IMR-90 (cell line): ENCODE measurements around the gene EHBP1. TPM values are rescaled to one million over a fixed set of nuclear protein-coding genes. Genes with fewer than 3 reads are reported as not detected.

Experiments
- ATAC-seq: fragments of 200-7000 bp; cut with Tn5 transposase; 2 replicates; pipeline ENCODE4 v1.9.1; 2020; ENCODE audit warnings: low read depth, mild to moderate bottlenecking, moderate library complexity
- BruUV-seq: library from RNA; stranded (reverse); fragments of 400-500 nt; replicated peaks from 2 replicates; lab custom pipeline; 2021; lab: Mats Ljungman, UMichigan
- CTCF ChIA-PET: fragments of 300-600 bp; formaldehyde crosslinking; extraction: SDS; loops from one replicate; lab custom pipeline; 2021; ENCODE audit warnings: antibody characterized with exemption; lab: Yijun Ruan, JAX
- POLR2A ChIA-PET: fragments of 300-600 bp; sonication (Branson Sonifier 250); formaldehyde crosslinking; loops from one replicate; lab custom pipeline; 2022; ENCODE audit warnings: antibody characterized with exemption; ENCODE audit not compliant: unreplicated experiment; lab: Charles Lee
- DNase-seq: peaks from one replicate; pipeline ENCODE4 v3.0.0; 2013
- H2AFZ ChIP-seq: replicated peaks from 2 replicates; pipeline ENCODE3; 2013; ENCODE audit warnings: low read length, mild to moderate bottlenecking; ENCODE audit not compliant: poor library complexity
- H2AK5ac ChIP-seq: 2 replicates; pipeline ENCODE4 v1.6.1; 2013; ENCODE audit warnings: low read depth, low read length, inconsistent platforms
- H2AK9ac ChIP-seq: replicated peaks from 2 replicates; pipeline ENCODE3; 2013; ENCODE audit warnings: mild to moderate bottlenecking, low read depth, low read length, moderate library complexity; ENCODE audit not compliant: poor library complexity
- H2BK120ac ChIP-seq: 2 replicates; pipeline ENCODE4 v1.6.1; 2013; ENCODE audit warnings: low read depth, low read length, inconsistent platforms
- H2BK15ac ChIP-seq: 3 replicates; pipeline ENCODE4 v1.6.1; 2013; ENCODE audit warnings: low read depth, low read length, inconsistent platforms
- H2BK20ac ChIP-seq: 2 replicates; pipeline ENCODE4 v1.6.1; 2013; ENCODE audit warnings: low read depth, mild to moderate bottlenecking, inconsistent platforms, low read length, moderate library complexity
- H2BK5ac ChIP-seq: 2 replicates; pipeline ENCODE4 v1.6.1; 2013; ENCODE audit warnings: mild to moderate bottlenecking, low read depth, low read length, inconsistent platforms; ENCODE audit not compliant: poor library complexity, severe bottlenecking
- H3K14ac ChIP-seq: replicated peaks from 2 replicates; pipeline ENCODE4 v1.6.1; 2013; ENCODE audit warnings: low read depth, low read length, inconsistent platforms
- H3K18ac ChIP-seq: 2 replicates; pipeline ENCODE4 v1.6.1; 2013; ENCODE audit warnings: low read depth, low read length, control low read depth
- H3K23ac ChIP-seq: 2 replicates; pipeline ENCODE4 v1.6.1; 2013; ENCODE audit warnings: low read depth, low read length, inconsistent platforms
- H3K27ac ChIP-seq: 2 replicates; pipeline ENCODE4 v1.5.1; 2013; ENCODE audit warnings: mild to moderate bottlenecking, control low read depth, low read length; ENCODE audit not compliant: insufficient read depth
- H3K27me3 ChIP-seq: 2 replicates; pipeline ENCODE4 v1.6.1; 2013; ENCODE audit warnings: low read length; ENCODE audit not compliant: control insufficient read depth, insufficient read depth
- H3K36me3 ChIP-seq: 2 replicates; pipeline ENCODE4 v1.6.1; 2013; ENCODE audit warnings: low read length, mixed read lengths; ENCODE audit not compliant: control insufficient read depth, insufficient read depth
- H3K4ac ChIP-seq: 2 replicates; pipeline ENCODE4 v1.6.1; 2013; ENCODE audit warnings: low read depth, low read length, inconsistent platforms
- H3K4me1 ChIP-seq: 2 replicates; pipeline ENCODE4 v1.6.1; 2013; ENCODE audit warnings: low read length, mixed read lengths; ENCODE audit not compliant: control insufficient read depth, insufficient read depth
- H3K4me2 ChIP-seq: 2 replicates; pipeline ENCODE4 v1.6.1; 2013; ENCODE audit warnings: low read depth, mild to moderate bottlenecking, control low read depth, low read length, moderate library complexity
- H3K4me3 ChIP-seq: 2 replicates; pipeline ENCODE4 v1.5.1; 2013; ENCODE audit warnings: low read depth, mild to moderate bottlenecking, control low read depth, low read length, moderate library complexity; ENCODE audit not compliant: insufficient read depth
- H3K56ac ChIP-seq: 2 replicates; pipeline ENCODE4 v1.6.1; 2013; ENCODE audit warnings: low read length, inconsistent platforms; ENCODE audit not compliant: insufficient read depth; ENCODE audit errors: extremely low read depth
- H3K79me1 ChIP-seq, 2 experiments: 2 replicates each; pipeline ENCODE4 v1.6.1; 2013; ENCODE audit warnings: low read length in 2 of 2, inconsistent platforms in 1 of 2, low read depth in 1 of 2
- H3K9ac ChIP-seq: 2 replicates; pipeline ENCODE4 v1.6.1; 2013; ENCODE audit warnings: low read depth, low read length, control low read depth
- H3K9me1 ChIP-seq: 2 replicates; pipeline ENCODE4 v1.6.1; 2013; ENCODE audit warnings: low read length, inconsistent platforms; ENCODE audit not compliant: insufficient read depth
- H3K9me3 ChIP-seq: 2 replicates; pipeline ENCODE4 v1.6.1; 2013; ENCODE audit warnings: low read length; ENCODE audit not compliant: control insufficient read depth, insufficient read depth
- H4K20me1 ChIP-seq: 2 replicates; pipeline ENCODE4 v1.6.1; 2013; ENCODE audit warnings: low read length, inconsistent platforms; ENCODE audit not compliant: insufficient read depth
- H4K5ac ChIP-seq: 2 replicates; pipeline ENCODE4 v1.6.1; 2013; ENCODE audit warnings: mild to moderate bottlenecking, low read depth, low read length, control low read depth
- H4K8ac ChIP-seq, 2 experiments: 2 replicates each; pipeline ENCODE4 v1.6.1; 2013; ENCODE audit warnings: low read depth in 2 of 2, low read length in 2 of 2, control low read depth in 1 of 2, inconsistent platforms in 1 of 2
- H4K91ac ChIP-seq: 2 replicates; pipeline ENCODE4 v1.6.1; 2013; ENCODE audit warnings: low read depth, low read length, inconsistent platforms; ENCODE audit not compliant: insufficient read depth
- CHD1 ChIP-seq: IDR thresholded peaks from 2 replicates; pipeline ENCODE4 v1.6.1; 2012; ENCODE audit warnings: low read depth, low read length, improper control_type of control experiment
- FOS ChIP-seq: fragments of 150-350 bp; IDR thresholded peaks from 2 replicates; pipeline ENCODE4 v1.6.1; 2016; ENCODE audit warnings: low read depth, low read length
- MAFK ChIP-seq: IDR thresholded peaks from 2 replicates; pipeline ENCODE4 v1.6.1; 2012; ENCODE audit warnings: low read depth, low read length, improper control_type of control experiment
- MAZ ChIP-seq: IDR thresholded peaks from 2 replicates; pipeline ENCODE4 v1.6.1; 2012; ENCODE audit warnings: low read depth, mild to moderate bottlenecking, low read length, improper control_type of control experiment, moderate library complexity, borderline replicate concordance
- NFE2L2 ChIP-seq: fragments of 150-350 bp; IDR thresholded peaks from 2 replicates; pipeline ENCODE4 v1.6.1; 2016; ENCODE audit warnings: low read depth, mild to moderate bottlenecking, low read length
- POLR2A ChIP-seq: IDR thresholded peaks from 2 replicates; pipeline ENCODE4 v1.6.1; 2012; ENCODE audit warnings: mild to moderate bottlenecking, low read depth, low read length
- RAD21 ChIP-seq: IDR thresholded peaks from 2 replicates; pipeline ENCODE4 v1.6.1; 2012; ENCODE audit warnings: low read length, improper control_type of control experiment
- RCOR1 ChIP-seq: IDR thresholded peaks from 2 replicates; pipeline ENCODE4 v1.6.1; 2012; ENCODE audit warnings: mild to moderate bottlenecking, low read length, improper control_type of control experiment; ENCODE audit not compliant: insufficient replicate concordance
- RFX5 ChIP-seq: IDR thresholded peaks from 2 replicates; pipeline ENCODE4 v1.8.0; 2012; ENCODE audit warnings: low read depth, mild to moderate bottlenecking, low read length, moderate library complexity
- SMC3 ChIP-seq: fragments of 150-350 bp; IDR thresholded peaks from 2 replicates; pipeline ENCODE4 v1.6.1; 2016; ENCODE audit warnings: low read depth, mild to moderate bottlenecking, antibody characterized with exemption, low read length, moderate library complexity
- WGBS, 2 experiments: methylation state at CpG; one replicate each; pipeline versions ENCODE4 v1.1.5 to v1.1.7; 2013; ENCODE audit warnings: missing lambda C conversion rate in 2 of 2; ENCODE audit not compliant: insufficient read length in 1 of 2; ENCODE audit errors: extremely low coverage in 2 of 2; 5-methylcytosine and 5-hydroxymethylcytosine counted together
- dilution Hi-C: fragments of 300-500 bp; cut with HindIII; formaldehyde crosslinking; loops from one replicate; pipeline ENCODE4 v1.14.3; 2018; ENCODE audit warnings: low sequenced_read_pairs; ENCODE audit not compliant: unreplicated experiment
- in situ Hi-C: fragments of 300-500 bp; cut with MboI; formaldehyde crosslinking; loops from 3 replicates; pipeline ENCODE4 v1.14.3; 2019; ENCODE audit warnings: low sequenced_read_pairs, inconsistent platforms, mixed read lengths
- intact Hi-C: fragments of 100-400 bp; cut with micrococcal nuclease; formaldehyde crosslinking; loops from 2 replicates; pipeline ENCODE4 v1.10.0; 2022
- polyA plus RNA-seq, 3 experiments: library from polyadenylated mRNA; depleted of rRNA; stranded (reverse); fragments of >200 nt; gene quantifications; 2 replicates each; pipeline ENCODE4 v1.2.3, GENCODE V29; 2012; ENCODE audit warnings: low replicate concordance in 1 of 3
- total RNA-seq: library from RNA; depleted of rRNA; stranded (reverse); fragments of >200 nt; gene quantifications from 2 replicates; pipeline ENCODE4 v1.2.3, GENCODE V29; 2012
- TF ChIP-seq, protein P1 (sequence below): fragments of 150-350 bp; IDR thresholded peaks from 2 replicates; pipeline ENCODE4 v1.6.1; 2016; ENCODE audit warnings: low read depth, mild to moderate bottlenecking, low read length, moderate library complexity, borderline replicate concordance
- TF ChIP-seq, protein P2 (sequence below): fragments of 150-350 bp; IDR thresholded peaks from 2 replicates; pipeline ENCODE4 v1.6.1; 2017; ENCODE audit warnings: mild to moderate bottlenecking, antibody characterized with exemption, low read length, low read depth
- TF ChIP-seq, protein P3 (sequence below): conservative IDR thresholded peaks from 2 replicates; pipeline ENCODE4 v1.5.1; 2012; ENCODE audit warnings: mild to moderate bottlenecking, low read depth, low read length, improper control_type of control experiment

Gene EHBP1
- total and polyA plus RNA-seq, 2 of the 4 experiments (the other 2 are of a cell fraction), result 28.3 to 44.4 TPM

DNA sequence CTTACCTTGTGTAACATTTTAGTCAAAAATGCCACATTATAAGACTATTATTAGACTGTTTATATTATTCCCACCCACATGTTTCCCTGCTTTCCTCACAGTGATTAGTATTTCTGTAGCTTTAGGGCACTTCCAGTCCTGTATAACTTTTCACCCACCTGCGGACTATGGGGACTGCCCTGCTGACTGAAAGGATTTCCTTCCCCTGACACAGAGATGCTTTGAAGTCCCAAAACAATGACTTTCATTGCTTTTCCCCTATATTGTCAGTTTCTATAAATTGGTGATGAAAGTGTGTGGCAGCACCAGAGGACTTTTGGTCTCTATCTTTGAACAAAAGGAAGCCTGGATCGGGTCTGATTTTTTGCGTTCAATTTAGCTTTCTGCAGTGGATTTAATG is 286.1 kb downstream of the EHBP1 start:
- H3K4me2 ChIP-seq, result no peak overlapping the region
- H3K36me3 ChIP-seq, result peaks cover 6% of the 10 kb centered on the region; the same call in 1 of the 2 replicates
- intact Hi-C loops (no loop called here), dilution Hi-C loops (no loop called here), in situ Hi-C loops (no loop called here)
- H3K27ac ChIP-seq, result no peak overlapping the region
- no peak overlapping the region for H2BK20ac ChIP-seq
- no peaks in the 10 kb centered on the region for H4K20me1 ChIP-seq
- CTCF ChIA-PET, result no interaction called here
- POLR2A ChIA-PET, result no interaction called here
- no peak overlapping the region for H4K91ac ChIP-seq
- no peak overlapping the region for H2AK5ac ChIP-seq
- no peak overlapping the region for H3K4ac ChIP-seq
- no peak overlapping the region for H3K4me3 ChIP-seq
- H3K18ac ChIP-seq, result no peak overlapping the region
- no peak overlapping the region for H3K56ac ChIP-seq
- H3K23ac ChIP-seq, result no peak overlapping the region
- no TSS peak for BruUV-seq
- no peak overlapping the region for H2AFZ ChIP-seq
- no peaks in the 10 kb centered on the region for H3K9me3 ChIP-seq
- TF ChIP-seq RFX5, result no peak
- no peak for TF ChIP-seq CHD1
- no peak for TF ChIP-seq RAD21
- TF ChIP-seq FOS, result no peak
- TF ChIP-seq MAZ, result no peak
- TF ChIP-seq, protein P1, sequence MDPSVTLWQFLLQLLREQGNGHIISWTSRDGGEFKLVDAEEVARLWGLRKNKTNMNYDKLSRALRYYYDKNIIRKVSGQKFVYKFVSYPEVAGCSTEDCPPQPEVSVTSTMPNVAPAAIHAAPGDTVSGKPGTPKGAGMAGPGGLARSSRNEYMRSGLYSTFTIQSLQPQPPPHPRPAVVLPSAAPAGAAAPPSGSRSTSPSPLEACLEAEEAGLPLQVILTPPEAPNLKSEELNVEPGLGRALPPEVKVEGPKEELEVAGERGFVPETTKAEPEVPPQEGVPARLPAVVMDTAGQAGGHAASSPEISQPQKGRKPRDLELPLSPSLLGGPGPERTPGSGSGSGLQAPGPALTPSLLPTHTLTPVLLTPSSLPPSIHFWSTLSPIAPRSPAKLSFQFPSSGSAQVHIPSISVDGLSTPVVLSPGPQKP, result no peak
- no peak for TF ChIP-seq MAFK
- no peak for TF ChIP-seq POLR2A
- TF ChIP-seq, protein P2, sequence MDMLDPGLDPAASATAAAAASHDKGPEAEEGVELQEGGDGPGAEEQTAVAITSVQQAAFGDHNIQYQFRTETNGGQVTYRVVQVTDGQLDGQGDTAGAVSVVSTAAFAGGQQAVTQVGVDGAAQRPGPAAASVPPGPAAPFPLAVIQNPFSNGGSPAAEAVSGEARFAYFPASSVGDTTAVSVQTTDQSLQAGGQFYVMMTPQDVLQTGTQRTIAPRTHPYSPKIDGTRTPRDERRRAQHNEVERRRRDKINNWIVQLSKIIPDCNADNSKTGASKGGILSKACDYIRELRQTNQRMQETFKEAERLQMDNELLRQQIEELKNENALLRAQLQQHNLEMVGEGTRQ, result no peak
- TF ChIP-seq SMC3, result no peak
- TF ChIP-seq NFE2L2, result no peak
- TF ChIP-seq, protein P3, sequence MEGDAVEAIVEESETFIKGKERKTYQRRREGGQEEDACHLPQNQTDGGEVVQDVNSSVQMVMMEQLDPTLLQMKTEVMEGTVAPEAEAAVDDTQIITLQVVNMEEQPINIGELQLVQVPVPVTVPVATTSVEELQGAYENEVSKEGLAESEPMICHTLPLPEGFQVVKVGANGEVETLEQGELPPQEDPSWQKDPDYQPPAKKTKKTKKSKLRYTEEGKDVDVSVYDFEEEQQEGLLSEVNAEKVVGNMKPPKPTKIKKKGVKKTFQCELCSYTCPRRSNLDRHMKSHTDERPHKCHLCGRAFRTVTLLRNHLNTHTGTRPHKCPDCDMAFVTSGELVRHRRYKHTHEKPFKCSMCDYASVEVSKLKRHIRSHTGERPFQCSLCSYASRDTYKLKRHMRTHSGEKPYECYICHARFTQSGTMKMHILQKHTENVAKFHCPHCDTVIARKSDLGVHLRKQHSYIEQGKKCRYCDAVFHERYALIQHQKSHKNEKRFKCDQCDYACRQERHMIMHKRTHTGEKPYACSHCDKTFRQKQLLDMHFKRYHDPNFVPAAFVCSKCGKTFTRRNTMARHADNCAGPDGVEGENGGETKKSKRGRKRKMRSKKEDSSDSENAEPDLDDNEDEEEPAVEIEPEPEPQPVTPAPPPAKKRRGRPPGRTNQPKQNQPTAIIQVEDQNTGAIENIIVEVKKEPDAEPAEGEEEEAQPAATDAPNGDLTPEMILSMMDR, result no peak
- TF ChIP-seq RCOR1, result no peak
- H3K9me1 ChIP-seq, result no peaks in the 10 kb centered on the region
- DNase-seq (no peak), ATAC-seq (no peak)
- no peak overlapping the region for H2BK15ac ChIP-seq
- no peak overlapping the region for H4K5ac ChIP-seq
- no peak overlapping the region for H3K14ac ChIP-seq
- no peak overlapping the region for H2BK120ac ChIP-seq
- no peaks in the 10 kb centered on the region; a peak in 1 of 4 replicates for H3K79me1 ChIP-seq
- H4K8ac ChIP-seq, result no peak overlapping the region
- no peak overlapping the region for H3K9ac ChIP-seq
- H3K27me3 ChIP-seq, result no peaks in the 10 kb centered on the region
- H3K4me1 ChIP-seq, result no peaks in the 10 kb centered on the region
- WGBS, 2 experiments, result 100% methylated on average over 2 of the region's 3 CpGs; no CpG with 5 or more reads in 1 of the 2 experiments
- no peak overlapping the region for H2AK9ac ChIP-seq
- H2BK5ac ChIP-seq, result no peak overlapping the region
